Smooth muscle cell (in vitro differentiated cells): ENCODE data around the gene MKI67. TPM values are rescaled to one million over a fixed set of nuclear protein-coding genes. Genes with fewer than 3 reads are reported as not detected.

Experiments
- DNase-seq: peaks from one replicate; lab custom pipeline; 2025; ENCODE audit not compliant: unreplicated experiment; lab: John Stamatoyannopoulos, UW
- H2AFZ ChIP-seq: fragments of 200-600 bp; sonication (generic); 2 replicates; pipeline ENCODE4 v1.6.0; 2016; ENCODE audit warnings: antibody characterized with exemption, low read depth, mild to moderate bottlenecking
- H3F3A ChIP-seq: fragments of 200-600 bp; sonication (generic); 2 replicates; pipeline ENCODE4 v1.6.0; 2017; ENCODE audit warnings: antibody characterized with exemption, low read depth
- H3K27ac ChIP-seq: fragments of 200-600 bp; sonication (generic); 2 replicates; pipeline ENCODE4 v1.5.1; 2016; ENCODE audit warnings: low read depth, mild to moderate bottlenecking
- H3K27me3 ChIP-seq: fragments of 200-600 bp; sonication (generic); 2 replicates; pipeline ENCODE4 v1.6.1; 2016; ENCODE audit warnings: low read depth, mild to moderate bottlenecking
- H3K36me3 ChIP-seq: fragments of 200-600 bp; sonication (generic); 2 replicates; pipeline ENCODE4 v1.5.1; 2016; ENCODE audit warnings: low read depth
- H3K4me1 ChIP-seq: fragments of 200-600 bp; sonication (generic); 2 replicates; pipeline ENCODE4 v1.5.1; 2016; ENCODE audit warnings: low read depth
- H3K4me2 ChIP-seq: fragments of 200-600 bp; sonication (generic); 2 replicates; pipeline ENCODE4 v1.6.0; 2016; ENCODE audit warnings: mild to moderate bottlenecking
- H3K4me3 ChIP-seq: fragments of 200-600 bp; sonication (generic); 2 replicates; pipeline ENCODE4 v1.5.1; 2016; ENCODE audit warnings: mild to moderate bottlenecking
- H3K79me2 ChIP-seq: fragments of 200-600 bp; sonication (generic); 2 replicates; pipeline ENCODE4 v1.6.0; 2016; ENCODE audit warnings: low read depth, mild to moderate bottlenecking
- H3K9ac ChIP-seq: fragments of 200-600 bp; sonication (generic); 2 replicates; pipeline ENCODE4 v1.6.0; 2016; ENCODE audit warnings: low read depth
- H3K9me3 ChIP-seq: fragments of 200-600 bp; sonication (generic); replicated peaks from 2 replicates; pipeline ENCODE4 v1.5.1; 2016; ENCODE audit warnings: low read depth
- H4K20me1 ChIP-seq: fragments of 200-600 bp; sonication (generic); 2 replicates; pipeline ENCODE4 v1.6.0; 2016; ENCODE audit warnings: low read depth
- WGBS: methylation state at CpG from one replicate; pipeline ENCODE4 v1.1.7; 2016; ENCODE audit warnings: low lambda C conversion rate; 5-methylcytosine and 5-hydroxymethylcytosine counted together
- polyA plus RNA-seq: library from polyadenylated mRNA; unstranded; fragments of >200 nt; fragmentation: Nextera tagmentation; extraction: Ambion mirVana; gene quantifications from 2 replicates; pipeline ENCODE4 v1.2.1, GENCODE V29; 2016
- total RNA-seq: library from RNA; depleted of rRNA; stranded (reverse); fragments of >200 nt; gene quantifications from 2 replicates; pipeline ENCODE4 v1.2.3, GENCODE V29; 2014
- TF ChIP-seq, protein P1 (sequence below): fragments of 200-600 bp; sonication (generic); IDR thresholded peaks from 2 replicates; pipeline ENCODE4 v1.5.1; 2017; ENCODE audit warnings: borderline replicate concordance, mild to moderate bottlenecking, antibody characterized with exemption; ENCODE audit not compliant: insufficient read depth, poor library complexity, severe bottlenecking

The MKI67 gene
- total and polyA plus RNA-seq, 2 experiments from 2014 or later, result 7.9 to 10.8 TPM

DNA sequence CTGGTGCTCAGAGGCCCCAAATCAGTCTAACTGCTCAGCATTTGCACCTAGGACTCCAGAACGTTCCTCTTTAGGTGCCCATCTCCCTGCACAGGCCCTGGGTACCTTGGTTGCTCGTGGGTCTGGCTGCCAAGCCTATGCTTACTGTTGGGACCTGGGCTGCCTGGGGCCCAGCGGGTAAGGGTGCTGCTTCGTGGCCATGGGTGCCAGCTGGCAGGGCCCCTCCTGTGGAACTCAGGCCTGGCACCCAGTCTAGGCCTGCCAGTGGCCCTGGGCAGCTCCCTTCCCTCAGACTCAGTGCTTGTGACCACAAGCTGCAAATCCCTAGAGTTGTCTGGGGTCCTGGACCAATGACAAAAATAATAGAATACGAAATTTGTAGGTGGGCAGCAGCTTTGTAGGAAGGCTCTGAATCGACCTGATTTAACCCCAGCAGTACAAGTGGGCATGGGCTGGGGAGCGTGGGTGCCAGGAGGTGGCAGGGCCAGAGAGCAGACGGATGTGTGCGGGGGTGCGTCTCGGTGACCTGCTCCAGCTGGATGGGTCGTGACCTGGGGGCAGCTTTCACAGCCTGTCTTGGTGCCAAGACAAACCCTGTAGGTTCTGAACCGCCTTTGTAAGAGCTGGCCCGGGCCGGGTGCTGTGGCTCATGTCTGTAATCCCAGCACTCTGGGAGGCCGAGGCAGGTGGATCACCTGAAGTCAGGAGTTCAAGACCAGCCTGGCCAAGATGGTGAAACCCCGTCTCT lies 69.7 kb downstream of the MKI67 start:
- H3K36me3 ChIP-seq, result no peaks in the 10 kb centered on the region
- peaks cover 7% of the 10 kb centered on the region for H4K20me1 ChIP-seq
- no peak overlapping the region for H2AFZ ChIP-seq
- no peaks in the 10 kb centered on the region for H3F3A ChIP-seq
- DNase-seq, result no peak
- H3K4me3 ChIP-seq, result no peak overlapping the region
- no peak overlapping the region for H3K27ac ChIP-seq
- no peak overlapping the region for H3K9ac ChIP-seq
- no peaks in the 10 kb centered on the region for H3K9me3 ChIP-seq
- H3K79me2 ChIP-seq, result no peaks in the 10 kb centered on the region
- H3K4me1 ChIP-seq, result no peaks in the 10 kb centered on the region
- no peak overlapping the region for H3K4me2 ChIP-seq
- 92% methylated on average over 17 of the region's 17 CpGs for WGBS
- H3K27me3 ChIP-seq, result no peaks in the 10 kb centered on the region
- TF ChIP-seq, protein P1, sequence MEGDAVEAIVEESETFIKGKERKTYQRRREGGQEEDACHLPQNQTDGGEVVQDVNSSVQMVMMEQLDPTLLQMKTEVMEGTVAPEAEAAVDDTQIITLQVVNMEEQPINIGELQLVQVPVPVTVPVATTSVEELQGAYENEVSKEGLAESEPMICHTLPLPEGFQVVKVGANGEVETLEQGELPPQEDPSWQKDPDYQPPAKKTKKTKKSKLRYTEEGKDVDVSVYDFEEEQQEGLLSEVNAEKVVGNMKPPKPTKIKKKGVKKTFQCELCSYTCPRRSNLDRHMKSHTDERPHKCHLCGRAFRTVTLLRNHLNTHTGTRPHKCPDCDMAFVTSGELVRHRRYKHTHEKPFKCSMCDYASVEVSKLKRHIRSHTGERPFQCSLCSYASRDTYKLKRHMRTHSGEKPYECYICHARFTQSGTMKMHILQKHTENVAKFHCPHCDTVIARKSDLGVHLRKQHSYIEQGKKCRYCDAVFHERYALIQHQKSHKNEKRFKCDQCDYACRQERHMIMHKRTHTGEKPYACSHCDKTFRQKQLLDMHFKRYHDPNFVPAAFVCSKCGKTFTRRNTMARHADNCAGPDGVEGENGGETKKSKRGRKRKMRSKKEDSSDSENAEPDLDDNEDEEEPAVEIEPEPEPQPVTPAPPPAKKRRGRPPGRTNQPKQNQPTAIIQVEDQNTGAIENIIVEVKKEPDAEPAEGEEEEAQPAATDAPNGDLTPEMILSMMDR, result no peak

DNA sequence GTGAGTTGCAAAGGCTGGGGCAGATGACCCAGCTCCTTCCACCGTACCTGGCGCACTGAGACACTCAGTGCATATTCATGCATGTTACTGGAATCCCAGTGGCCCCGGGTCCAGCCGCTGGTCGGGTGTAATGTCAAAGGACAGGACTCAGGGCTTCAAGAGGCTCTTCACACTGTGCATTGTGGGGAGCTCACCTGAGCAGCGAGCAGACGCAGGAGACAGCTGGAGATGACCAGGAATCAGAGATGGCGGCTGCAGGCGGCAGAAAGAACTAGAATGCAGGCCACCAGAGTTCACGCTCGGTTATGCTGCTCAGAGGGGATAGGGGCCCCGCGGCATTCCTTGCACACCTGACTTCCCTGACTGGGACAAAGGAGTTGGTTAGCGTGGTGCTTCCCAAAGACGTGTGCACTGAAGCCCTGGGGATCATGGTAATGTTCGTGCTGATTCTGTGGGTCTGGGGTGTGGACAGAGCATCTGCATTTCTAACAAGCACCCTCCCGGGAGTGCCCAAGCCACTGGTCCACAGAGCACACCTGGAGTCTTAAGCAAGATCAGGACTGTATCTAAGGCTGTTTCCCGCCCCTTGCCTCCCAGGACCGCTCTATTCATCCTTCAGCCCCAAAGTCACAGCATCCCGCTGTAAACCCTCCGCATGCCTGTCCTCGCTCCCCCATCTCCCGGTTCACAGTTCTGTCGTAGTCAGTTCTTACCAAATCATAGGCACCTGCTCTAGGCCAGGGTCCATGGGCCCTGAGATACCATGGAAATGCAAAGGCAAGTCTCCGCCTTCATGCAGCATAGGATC lies 71.0 kb downstream of the MKI67 start:
- Histone ChIP-seq H3K79me2 (no peaks in the 10 kb centered on the region), H3K36me3 (no peaks in the 10 kb centered on the region), H3K27ac (no peak overlapping the region), H3K27me3 (no peaks in the 10 kb centered on the region), H3K4me1 (no peaks in the 10 kb centered on the region), H4K20me1 (peaks cover 7% of the 10 kb centered on the region), H3F3A (no peaks in the 10 kb centered on the region), H3K4me3 (no peak overlapping the region), H3K9ac (no peak overlapping the region), H3K4me2 (no peak overlapping the region), H2AFZ (no peak overlapping the region), H3K9me3 (no peaks in the 10 kb centered on the region)
- 95% methylated on average over 25 of the region's 25 CpGs for WGBS
- TF ChIP-seq, protein P1, result no peak
- DNase-seq, result no peak

DNA sequence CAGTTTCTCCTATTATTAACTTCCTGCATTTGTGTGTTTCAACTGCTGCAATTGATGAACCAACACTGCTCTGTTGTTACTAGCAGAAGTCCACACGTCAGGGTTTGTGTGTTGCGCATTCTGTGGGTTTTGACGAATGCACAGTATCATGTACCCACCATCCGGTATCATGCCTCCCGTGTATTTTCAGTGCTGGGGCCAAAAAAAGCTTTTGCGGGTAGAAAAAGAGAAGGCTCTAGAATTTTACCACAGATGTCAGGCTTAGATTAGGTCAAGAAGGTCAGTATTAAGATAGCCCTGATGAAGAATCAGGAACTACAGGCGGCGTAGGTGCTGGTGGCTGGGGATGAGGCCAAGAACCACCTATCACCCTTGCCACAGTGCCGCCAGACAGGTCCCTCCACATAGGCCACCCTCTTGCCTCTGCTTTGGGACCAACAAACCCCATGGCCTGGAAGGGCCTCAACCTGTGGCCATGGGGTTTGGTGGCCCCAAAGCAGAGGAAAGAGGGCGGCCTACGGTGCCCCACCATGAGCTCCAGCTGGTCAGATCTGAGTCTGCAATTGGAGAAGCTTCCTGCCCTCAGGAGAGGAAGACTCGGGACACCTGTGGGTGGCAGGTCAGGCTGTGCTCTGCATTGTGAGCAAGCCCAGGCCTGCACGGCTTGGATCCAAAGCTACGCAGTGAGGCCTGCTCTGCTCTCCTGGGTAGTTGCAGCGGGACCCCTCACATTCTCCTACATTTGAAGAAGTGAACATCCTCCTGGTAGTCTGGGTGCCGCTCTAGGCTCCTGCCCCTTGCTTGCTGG lies 71.9 kb downstream of the MKI67 start:
- Histone ChIP-seq H3K27me3 (no peaks in the 10 kb centered on the region), H3K4me1 (no peaks in the 10 kb centered on the region), H4K20me1 (peaks cover 7% of the 10 kb centered on the region), H3K4me3 (no peak overlapping the region), H2AFZ (no peak overlapping the region), H3K4me2 (no peak overlapping the region), H3K27ac (no peak overlapping the region), H3K79me2 (no peaks in the 10 kb centered on the region), H3F3A (no peaks in the 10 kb centered on the region), H3K9me3 (no peaks in the 10 kb centered on the region), H3K9ac (no peak overlapping the region), H3K36me3 (no peaks in the 10 kb centered on the region)
- TF ChIP-seq, protein P1, result no peak
- WGBS, result 95% methylated on average over 16 of the region's 16 CpGs
- no peak for DNase-seq
